HG02759 (cell line): ENCODE data around the gene TMTC1.
"Not testable (repeated sequence)": the region's sequence is repeated elsewhere in the genome, so short reads cannot be mapped to it uniquely, and the experiment has no call there.

Experiments
- ATAC-seq: cut with Tn5 transposase; IDR thresholded peaks from one replicate; pipeline ENCODE4 v1.9.1; 2021; ENCODE audit warnings: mild to moderate bottlenecking, moderate library complexity; ENCODE audit not compliant: unreplicated experiment

TMTC1 gene

GRCh38 chr12:29783773-29784666 lies at the start of gene TMTC1:
TMTC1 (minus strand) TSS chr12:29783942; CDS start chr12:29783751, 191 bp downstream.
- ATAC-seq: peak; percentile 29

GRCh38 chr12:29831173-29831572 lies 47.4 kb upstream of the TMTC1 start:
- ATAC-seq: no peak

GRCh38 chr12:29830391-29830790 lies 46.6 kb upstream of the TMTC1 start:
- ATAC-seq: no peak

- ATAC-seq: no peak
These were observed 35.3 kb upstream of the TMTC1 start for GRCh38 chr12:29818916-29819623.

- ATAC-seq: no peak
These were observed 33.4 kb upstream of the TMTC1 start for GRCh38 chr12:29816874-29817725.

GRCh38 chr12:29809616-29810361 lies 26.0 kb upstream of the TMTC1 start:
- not testable (repeated sequence) for ATAC-seq

- ATAC-seq: no peak
These were observed 23.4 kb upstream of the TMTC1 start for GRCh38 chr12:29807129-29807528.

GRCh38 chr12:29804019-29804418 lies 20.3 kb upstream of the TMTC1 start:
- ATAC-seq: no peak

GRCh38 chr12:29799591-29799990 lies 15.8 kb upstream of the TMTC1 start:
- no peak for ATAC-seq

- no peak for ATAC-seq
These were observed 14.0 kb upstream of the TMTC1 start for GRCh38 chr12:29797565-29798355.

GRCh38 chr12:29796823-29797263 lies 13.1 kb upstream of the TMTC1 start:
- ATAC-seq: no peak

- ATAC-seq: no peak
These were observed 12.0 kb upstream of the TMTC1 start for GRCh38 chr12:29795715-29796114.

- no peak for ATAC-seq
These were observed 11.1 kb upstream of the TMTC1 start for GRCh38 chr12:29794862-29795261.

- ATAC-seq: no peak
These were observed 9.1 kb upstream of the TMTC1 start for GRCh38 chr12:29792853-29793252.

GRCh38 chr12:29792132-29792531 lies 8.4 kb upstream of the TMTC1 start:
- ATAC-seq: no peak

- peak; percentile 19 for ATAC-seq
These were observed 620 bp downstream of the TMTC1 start for GRCh38 chr12:29782871-29783772.

- ATAC-seq: peak; percentile 73
These were observed 1.4 kb downstream of the TMTC1 start for GRCh38 chr12:29782285-29782870.

- ATAC-seq: peak; percentile 36
These were observed 2.0 kb downstream of the TMTC1 start for GRCh38 chr12:29781705-29782266.
